Stomach (tissue), 9 donors: ENCODE data around the gene ATG2B. TPM values are rescaled to one million over a fixed set of nuclear protein-coding genes. Genes with fewer than 3 reads are reported as not detected.
"Not testable (repeated sequence)": the region's sequence is repeated elsewhere in the genome, so short reads cannot be mapped to it uniquely, and the experiment has no call there.

Experiments used
- DNase-seq, 2 donors: peaks; one replicate each; pipeline versions ENCODE4 v3.0.0 to v3.0.0-alpha.2; 2013 to 2019
- H3K27ac ChIP-seq, 5 donors: fragments of 200-600 bp in 4 of 5; sonication (generic) in 4 of 5; one replicate each; pipeline ENCODE4 v1.5.1; 2013 to 2019; ENCODE audit warnings: mild to moderate bottlenecking in 1 of 5, moderate library complexity in 1 of 5
- H3K27me3 ChIP-seq, 3 donors: fragments of 200-600 bp; sonication (generic); one replicate each; pipeline ENCODE4 v1.5.1; 2017 to 2019; ENCODE audit warnings: mixed run types in 1 of 3
- H3K36me3 ChIP-seq, 4 donors: fragments of 200-600 bp; sonication (generic); 1 replicate in 3 of 4; 2 replicates in 1 of 4; pipeline ENCODE4 v1.5.1; 2016 to 2019
- H3K4me1 ChIP-seq, 4 donors: fragments of 200-600 bp; sonication (generic); one replicate each; pipeline ENCODE4 v1.5.1; 2016 to 2019
- H3K4me3 ChIP-seq, 4 donors: fragments of 200-600 bp; sonication (generic) in 3 of 4; one replicate each; pipeline ENCODE4 v1.5.1; 2016 to 2019; ENCODE audit warnings: mild to moderate bottlenecking in 1 of 4
- H3K9me3 ChIP-seq, 4 donors: fragments of 200-600 bp; sonication (generic); one replicate each; pipeline ENCODE4 v1.5.1; 2016 to 2019
- EP300 ChIP-seq: sonication (generic); formaldehyde crosslinking; IDR thresholded peaks from one replicate; pipeline ENCODE4 v1.6.1; 2017; ENCODE audit warnings: antibody characterized with exemption
- POLR2A ChIP-seq, 4 donors: fragments of 450-650 bp; IDR thresholded peaks; one replicate each; pipeline ENCODE4 v1.6.1; 2016; ENCODE audit warnings: antibody characterized with exemption in 4 of 4, control low read depth in 2 of 4, mild to moderate bottlenecking in 1 of 4, moderate library complexity in 1 of 4
- POLR2AphosphoS5 ChIP-seq, 3 donors: sonication (generic); formaldehyde crosslinking; IDR thresholded peaks; one replicate each; pipeline ENCODE4 v1.6.1; 2016; ENCODE audit warnings: antibody characterized with exemption in 3 of 3
- WGBS, 5 donors: extraction: QIAGEN DNeasy Blood & Tissue Kit in 3 of 5; methylation state at CpG; one replicate each; pipeline versions ENCODE4 v1.1.5 to v1.1.7; 2013 to 2018; 5-methylcytosine and 5-hydroxymethylcytosine counted together
- intact Hi-C: fragments of 100-400 bp; cut with DNase I; formaldehyde crosslinking; loops from one replicate; pipeline ENCODE4 v1.15.1; 2023; ENCODE audit warnings: low total_unique reads
- polyA plus RNA-seq, 3 donors: library from polyadenylated mRNA; stranded (reverse); fragments of 200-250 nt; gene quantifications; one replicate each; pipeline ENCODE4 v1.2.3, GENCODE V29; 2013
- total RNA-seq, 5 donors: library from RNA; depleted of rRNA; stranded (reverse); fragments of >200 nt; gene quantifications; one replicate each; pipeline versions ENCODE4 v1.1.0 to v1.2.3, GENCODE V29; 2014 to 2016
- TF ChIP-seq, protein P1 (sequence below), 7 experiments: fragments of 450-650 bp in 4 of 7; fragments of 200-600 bp in 3 of 7; sonication (generic) in 3 of 7; IDR thresholded peaks; one replicate each; pipeline ENCODE4 v1.5.1; 2016 to 2019; ENCODE audit warnings: antibody characterized with exemption in 7 of 7, control low read depth in 2 of 7, mild to moderate bottlenecking in 1 of 7
- donor health status: healthy with polysubstance abuse.
- donor health status: Bipolar disorder and iron deficiency.
- donor health status: healthy.

ATG2B gene
- total and polyA plus RNA-seq, 8 donors, result 1.9 to 59.7 (median 21.9) TPM

DNA sequence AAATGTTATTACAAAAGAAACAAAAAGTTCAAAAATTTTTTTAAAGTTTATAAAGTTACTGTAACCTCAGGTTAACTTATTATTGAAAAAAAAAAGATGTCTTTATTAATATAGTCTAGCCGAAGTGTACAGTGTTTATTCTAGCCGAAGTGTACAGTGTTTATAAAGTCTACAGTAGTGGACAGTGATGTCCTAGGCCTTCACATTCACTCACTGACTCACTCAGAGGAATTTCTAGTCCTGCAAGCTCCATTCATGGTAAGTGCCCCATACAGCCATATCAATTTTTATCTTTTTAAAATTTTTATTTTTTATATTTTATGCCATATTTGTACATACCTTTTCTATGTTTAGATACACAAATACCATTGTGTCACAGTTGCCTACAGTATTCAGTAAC, 10.4 kb downstream of the ATG2B start:
- WGBS, 5 donors, result 25 to 53% (median 34%) methylated on average over 2 of the region's 2 CpGs
- Histone ChIP-seq H3K27me3 (no peaks in the 10 kb centered on the region), H3K36me3 (peaks cover 0 to 2% (median 0%) of the 10 kb centered on the region in 4 donors), H3K27ac (no peak overlapping the region), H3K4me3 (no peak overlapping the region), H3K9me3 (no peaks in the 10 kb centered on the region), H3K4me1 (peaks cover 0 to 33% (median 8%) of the 10 kb centered on the region in 4 donors)
- intact Hi-C loops, result no loop called here
- no peak for TF ChIP-seq POLR2A (IDR thresholded peaks at IDR 0.05)
- no peak for TF ChIP-seq EP300
- no peak for TF ChIP-seq POLR2AphosphoS5 (IDR thresholded peaks at IDR 0.05)
- TF ChIP-seq, protein P1, sequence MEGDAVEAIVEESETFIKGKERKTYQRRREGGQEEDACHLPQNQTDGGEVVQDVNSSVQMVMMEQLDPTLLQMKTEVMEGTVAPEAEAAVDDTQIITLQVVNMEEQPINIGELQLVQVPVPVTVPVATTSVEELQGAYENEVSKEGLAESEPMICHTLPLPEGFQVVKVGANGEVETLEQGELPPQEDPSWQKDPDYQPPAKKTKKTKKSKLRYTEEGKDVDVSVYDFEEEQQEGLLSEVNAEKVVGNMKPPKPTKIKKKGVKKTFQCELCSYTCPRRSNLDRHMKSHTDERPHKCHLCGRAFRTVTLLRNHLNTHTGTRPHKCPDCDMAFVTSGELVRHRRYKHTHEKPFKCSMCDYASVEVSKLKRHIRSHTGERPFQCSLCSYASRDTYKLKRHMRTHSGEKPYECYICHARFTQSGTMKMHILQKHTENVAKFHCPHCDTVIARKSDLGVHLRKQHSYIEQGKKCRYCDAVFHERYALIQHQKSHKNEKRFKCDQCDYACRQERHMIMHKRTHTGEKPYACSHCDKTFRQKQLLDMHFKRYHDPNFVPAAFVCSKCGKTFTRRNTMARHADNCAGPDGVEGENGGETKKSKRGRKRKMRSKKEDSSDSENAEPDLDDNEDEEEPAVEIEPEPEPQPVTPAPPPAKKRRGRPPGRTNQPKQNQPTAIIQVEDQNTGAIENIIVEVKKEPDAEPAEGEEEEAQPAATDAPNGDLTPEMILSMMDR (IDR thresholded peaks at IDR 0.05), result no peak
- DNase-seq, result no peak

DNA sequence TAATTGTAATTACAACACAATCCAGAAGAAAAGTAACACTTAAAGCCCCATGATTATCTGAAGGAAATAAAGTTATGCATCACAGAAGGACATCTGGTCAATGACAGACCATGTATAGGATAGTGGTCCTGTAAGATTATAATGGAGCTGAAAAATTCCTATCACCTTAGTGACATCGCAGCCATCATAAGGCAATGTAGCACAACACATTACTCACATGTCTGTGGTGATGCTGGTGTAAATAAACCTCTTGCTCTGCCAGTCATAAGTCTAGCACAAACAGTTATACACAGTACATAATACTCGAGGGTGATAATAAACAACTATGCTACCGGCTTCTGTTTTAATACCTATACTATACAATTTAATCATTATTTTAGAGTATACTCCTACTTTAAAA, 11.2 kb downstream of the ATG2B start:
- 73 to 86% (median 78%) methylated on average over 3 of the region's 3 CpGs for WGBS, 5 donors
- Histone ChIP-seq H3K4me1 (peaks cover 0 to 33% (median 8%) of the 10 kb centered on the region in 4 donors), H3K27ac (no peak overlapping the region), H3K27me3 (no peaks in the 10 kb centered on the region), H3K36me3 (peaks cover 0 to 2% (median 0%) of the 10 kb centered on the region in 4 donors), H3K4me3 (no peak overlapping the region), H3K9me3 (no peaks in the 10 kb centered on the region)
- intact Hi-C loops, result no loop called here
- no peak for DNase-seq
- TF ChIP-seq POLR2A (IDR thresholded peaks at IDR 0.05) (no peak), EP300 (no peak)

DNA sequence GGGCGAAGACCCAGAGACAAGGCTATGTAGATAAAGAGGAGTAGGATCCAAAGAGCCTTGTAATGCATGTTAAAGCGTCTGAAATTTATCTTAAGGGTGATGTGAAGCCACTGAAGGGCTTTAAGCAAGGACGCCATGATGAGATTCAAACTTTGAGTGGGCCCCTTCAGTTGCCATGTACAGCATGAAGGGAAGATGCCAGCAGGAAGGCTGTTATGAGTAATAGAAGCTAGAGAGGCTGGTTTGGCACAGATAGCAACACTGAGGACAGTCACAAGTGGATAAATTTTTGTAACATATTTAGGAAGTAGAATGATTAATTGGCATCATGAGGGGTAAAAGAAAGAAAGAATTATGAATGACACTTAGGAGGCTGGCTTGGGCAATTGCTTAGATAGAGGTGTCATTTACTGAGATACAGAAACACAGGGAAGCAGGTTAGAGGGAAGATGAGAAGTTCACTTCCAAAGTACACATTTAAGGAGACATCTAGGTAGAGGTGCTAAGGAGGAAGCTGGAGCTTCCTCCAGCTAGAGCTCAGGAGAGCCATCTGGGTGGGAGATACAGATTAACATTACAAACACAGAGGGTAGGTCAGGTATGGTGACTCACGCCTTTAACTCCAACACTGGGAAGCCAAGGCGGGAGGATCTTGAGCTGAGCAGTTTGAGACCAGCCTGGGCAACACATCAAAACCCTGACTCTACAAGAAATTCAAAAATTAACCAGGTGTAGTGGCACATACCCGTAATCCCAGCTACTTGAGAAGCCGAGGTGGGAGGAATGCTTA, 13.7 kb downstream of the ATG2B start:
- peaks cover 0 to 2% (median 0%) of the 10 kb centered on the region in 4 donors for H3K36me3 ChIP-seq
- 86 to 94% (median 94%) methylated on average over 7 of the region's 7 CpGs for WGBS, 5 donors
- peaks cover 0 to 33% (median 8%) of the 10 kb centered on the region in 4 donors for H3K4me1 ChIP-seq
- TF ChIP-seq POLR2A (IDR thresholded peaks at IDR 0.05), result no peak
- TF ChIP-seq, protein P1 (IDR thresholded peaks at IDR 0.05), result no peak
- TF ChIP-seq EP300, result no peak
- no peak for TF ChIP-seq POLR2AphosphoS5 (IDR thresholded peaks at IDR 0.05)
- DNase-seq, result no peak
- H3K27ac ChIP-seq, result no peak overlapping the region
- intact Hi-C loops, result no loop called here
- no peak overlapping the region for H3K4me3 ChIP-seq
- no peaks in the 10 kb centered on the region for H3K9me3 ChIP-seq
- H3K27me3 ChIP-seq, result no peaks in the 10 kb centered on the region

DNA sequence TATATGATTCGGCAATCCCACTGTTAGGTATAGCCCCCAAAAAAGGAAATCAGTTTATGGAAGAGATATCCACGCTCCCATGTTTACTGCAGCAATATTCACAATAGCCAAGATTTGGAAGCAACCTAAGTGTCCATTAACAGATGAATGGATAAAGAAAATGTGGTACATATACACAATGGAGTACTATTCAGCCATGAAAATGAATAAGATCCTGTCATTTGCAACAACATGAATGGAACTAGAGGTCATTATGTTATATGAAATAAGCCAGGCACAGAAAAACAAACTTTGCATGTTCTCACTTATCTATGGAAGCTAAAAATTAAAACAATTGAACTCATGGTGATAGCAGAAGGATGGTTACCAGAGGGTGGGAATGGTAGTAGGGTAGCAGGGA, 15.2 kb downstream of the ATG2B start:
- H3K4me3 ChIP-seq, H3K9me3 ChIP-seq, H3K36me3 ChIP-seq, H3K27ac ChIP-seq, intact Hi-C loops, DNase-seq, H3K27me3 ChIP-seq: not testable (repeated sequence)
- 92 to 100% (median 98%) methylated on average over 2 of the region's 2 CpGs for WGBS, 5 donors
- H3K4me1 ChIP-seq, result peaks cover 0 to 29% (median 7%) of the 10 kb centered on the region in 4 donors

DNA sequence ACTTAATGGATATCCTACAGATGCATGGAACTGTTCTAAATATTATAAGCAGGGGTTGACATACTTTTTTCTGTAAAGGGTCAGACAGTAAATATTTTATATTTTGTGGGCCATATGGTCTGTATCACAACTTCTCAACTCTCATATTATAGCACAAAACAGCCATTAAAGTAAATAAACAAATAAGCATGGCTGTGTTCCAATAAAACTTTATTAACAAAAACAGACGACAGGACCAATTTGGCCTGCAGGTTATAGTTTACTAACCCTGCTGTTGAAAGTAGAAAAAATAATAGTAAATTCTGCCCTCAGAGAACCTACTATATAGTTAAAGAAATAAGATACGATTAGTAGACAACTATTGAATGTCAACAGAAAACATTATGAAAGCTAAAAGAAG, 17.5 kb downstream of the ATG2B start:
- H3K27me3 ChIP-seq, result no peaks in the 10 kb centered on the region
- peaks cover 0 to 9% (median 5%) of the 10 kb centered on the region in 4 donors for H3K4me1 ChIP-seq
- TF ChIP-seq EP300, result no peak
- TF ChIP-seq, protein P1 (IDR thresholded peaks at IDR 0.05), result no peak
- H3K9me3 ChIP-seq, result no peaks in the 10 kb centered on the region
- no peak overlapping the region for H3K27ac ChIP-seq
- 88 to 95% (median 93%) methylated on average over 2 of the region's 2 CpGs for WGBS, 5 donors
- H3K36me3 ChIP-seq, result peaks cover 0 to 31% (median 23%) of the 10 kb centered on the region in 4 donors
- intact Hi-C loops, result no loop called here
- DNase-seq, result no peak
- H3K4me3 ChIP-seq, result no peak overlapping the region
